ENCODE results near the gene DNAJB7.
"Not testable (repeated sequence)": the region's sequence is repeated elsewhere in the genome, so short reads cannot be mapped to it uniquely, and the experiment has no call there.

Gene DNAJB7

DNA sequence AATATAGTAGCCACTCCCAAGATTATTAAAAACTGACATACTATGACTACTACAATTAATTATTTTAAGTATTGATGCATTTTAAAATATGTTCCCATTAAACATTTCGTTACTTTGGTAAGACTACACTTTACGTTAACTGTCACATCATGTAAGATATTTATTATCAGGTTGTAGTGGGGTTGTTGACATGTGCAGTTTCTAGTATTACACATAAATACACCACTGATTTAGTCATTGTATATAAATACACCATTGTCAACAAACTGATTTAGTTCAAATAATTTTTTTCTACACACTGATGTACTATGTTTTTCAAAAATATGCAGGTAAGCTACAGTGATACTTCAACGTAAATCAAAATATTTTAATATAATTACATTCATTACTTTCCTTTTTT is 17.0 kb downstream of the DNAJB7 start:
- H3K27ac ChIP-seq, result no peak overlapping the region
- no peak for TF ChIP-seq ZFX (IDR thresholded peaks at IDR 0.05)
- TF ChIP-seq, protein P1, sequence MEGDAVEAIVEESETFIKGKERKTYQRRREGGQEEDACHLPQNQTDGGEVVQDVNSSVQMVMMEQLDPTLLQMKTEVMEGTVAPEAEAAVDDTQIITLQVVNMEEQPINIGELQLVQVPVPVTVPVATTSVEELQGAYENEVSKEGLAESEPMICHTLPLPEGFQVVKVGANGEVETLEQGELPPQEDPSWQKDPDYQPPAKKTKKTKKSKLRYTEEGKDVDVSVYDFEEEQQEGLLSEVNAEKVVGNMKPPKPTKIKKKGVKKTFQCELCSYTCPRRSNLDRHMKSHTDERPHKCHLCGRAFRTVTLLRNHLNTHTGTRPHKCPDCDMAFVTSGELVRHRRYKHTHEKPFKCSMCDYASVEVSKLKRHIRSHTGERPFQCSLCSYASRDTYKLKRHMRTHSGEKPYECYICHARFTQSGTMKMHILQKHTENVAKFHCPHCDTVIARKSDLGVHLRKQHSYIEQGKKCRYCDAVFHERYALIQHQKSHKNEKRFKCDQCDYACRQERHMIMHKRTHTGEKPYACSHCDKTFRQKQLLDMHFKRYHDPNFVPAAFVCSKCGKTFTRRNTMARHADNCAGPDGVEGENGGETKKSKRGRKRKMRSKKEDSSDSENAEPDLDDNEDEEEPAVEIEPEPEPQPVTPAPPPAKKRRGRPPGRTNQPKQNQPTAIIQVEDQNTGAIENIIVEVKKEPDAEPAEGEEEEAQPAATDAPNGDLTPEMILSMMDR (conservative IDR thresholded peaks at IDR 0.05), result no peak

DNA sequence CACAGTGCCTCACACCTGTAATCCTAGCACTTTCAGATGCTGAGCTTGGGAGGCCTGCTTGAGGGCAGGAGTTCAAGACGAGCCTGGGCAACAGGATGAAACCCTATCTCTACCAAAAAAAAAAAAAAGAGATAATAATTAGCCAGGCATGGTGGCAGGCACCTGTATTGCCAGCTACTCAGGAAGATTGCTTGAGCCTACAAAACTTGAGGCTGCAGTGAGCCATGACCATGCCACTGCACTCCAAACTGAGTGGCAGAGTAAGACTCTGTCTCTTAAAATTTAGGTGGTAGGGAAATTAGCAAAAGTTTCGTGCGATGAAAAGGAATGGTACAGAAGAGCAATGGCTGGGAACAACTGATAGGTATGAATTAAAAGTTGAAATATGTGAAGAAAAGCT is 23.4 kb downstream of the DNAJB7 start:
- TF ChIP-seq ZFX (IDR thresholded peaks at IDR 0.05), result no peak
- TF ChIP-seq, protein P1 (conservative IDR thresholded peaks at IDR 0.05), result no peak
- H3K27ac ChIP-seq, result no peak overlapping the region

DNA sequence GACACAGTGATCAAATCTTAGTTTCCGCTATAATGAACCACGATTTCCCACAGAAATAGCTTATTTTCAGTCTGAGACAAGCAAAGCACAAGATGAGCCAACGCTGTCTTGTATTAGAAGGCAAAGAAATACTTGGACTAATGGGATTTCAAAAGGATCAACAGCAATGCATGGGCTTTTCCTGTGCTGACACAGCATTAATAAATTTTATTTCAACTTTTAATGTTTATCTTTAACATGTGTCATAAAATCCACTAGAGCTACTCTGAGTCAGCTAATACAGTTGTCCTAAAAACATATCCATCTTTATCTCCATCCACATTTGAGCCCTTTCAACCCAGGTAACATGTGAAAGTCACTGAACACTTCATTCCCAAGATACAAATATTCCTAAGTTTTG is 27.3 kb downstream of the DNAJB7 start:
- H3K27ac ChIP-seq, result no peak overlapping the region
- TF ChIP-seq, protein P1 (conservative IDR thresholded peaks at IDR 0.05), result no peak
- no peak for TF ChIP-seq ZFX (IDR thresholded peaks at IDR 0.05)

DNA sequence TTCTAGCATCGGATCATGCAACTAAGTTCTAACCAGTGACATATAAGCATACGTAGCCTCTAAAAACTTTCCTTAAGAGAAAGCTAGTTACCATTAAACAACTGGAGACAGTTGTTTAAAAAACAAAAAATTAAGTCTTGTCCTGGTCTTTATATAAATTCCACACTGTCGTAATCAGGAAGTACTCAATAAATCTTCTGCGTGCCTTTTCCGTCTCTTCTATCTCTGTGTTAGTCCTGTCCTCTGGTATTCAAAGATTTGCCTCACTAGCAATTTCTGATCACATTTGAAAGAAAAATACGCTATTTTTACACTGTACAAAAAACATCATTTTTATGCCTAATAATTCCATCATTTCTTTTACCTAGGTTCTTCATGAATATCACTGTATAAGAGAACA is 32.8 kb downstream of the DNAJB7 start:
- no peak overlapping the region for H3K27ac ChIP-seq
- TF ChIP-seq, protein P1 (conservative IDR thresholded peaks at IDR 0.05), result no peak
- no peak for TF ChIP-seq ZFX (IDR thresholded peaks at IDR 0.05)

DNA sequence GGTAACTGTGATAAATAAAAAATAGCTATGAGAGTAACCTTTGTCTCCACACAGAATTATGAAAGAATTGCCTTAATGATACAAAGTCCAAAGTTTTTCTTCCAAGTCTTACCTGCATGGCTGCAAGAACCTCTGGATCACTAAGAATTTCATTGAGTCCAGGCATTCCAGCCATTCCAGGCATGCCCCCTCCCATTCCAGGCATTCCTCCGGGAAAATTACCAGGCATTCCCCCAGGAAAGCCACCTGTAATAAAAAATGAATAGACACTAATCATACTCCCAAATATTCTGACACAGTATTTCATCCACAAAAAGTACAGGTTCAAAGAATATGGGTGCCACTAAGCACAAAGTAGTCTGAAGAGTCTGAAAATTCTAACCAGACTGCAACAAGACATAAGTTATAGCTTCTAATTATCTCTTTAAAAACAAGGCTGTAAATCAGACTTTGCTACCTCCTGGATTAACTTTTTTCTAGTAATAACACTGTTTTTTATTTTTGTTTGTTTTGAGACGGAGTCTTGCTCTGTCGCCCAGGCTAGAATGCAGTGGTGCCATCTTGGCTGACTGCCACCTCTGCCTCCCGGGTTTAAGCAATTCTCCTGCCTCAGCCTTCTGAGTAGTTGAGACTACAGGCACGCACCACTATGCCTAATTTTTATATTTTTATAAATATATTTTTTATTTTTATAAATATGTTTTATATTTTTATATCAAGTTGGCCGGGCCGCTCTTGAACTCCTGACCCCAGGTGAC is 34.8 kb downstream of the DNAJB7 start:
- TF ChIP-seq, protein P1 (conservative IDR thresholded peaks at IDR 0.05), result no peak
- no peak overlapping the region for H3K27ac ChIP-seq

DNA sequence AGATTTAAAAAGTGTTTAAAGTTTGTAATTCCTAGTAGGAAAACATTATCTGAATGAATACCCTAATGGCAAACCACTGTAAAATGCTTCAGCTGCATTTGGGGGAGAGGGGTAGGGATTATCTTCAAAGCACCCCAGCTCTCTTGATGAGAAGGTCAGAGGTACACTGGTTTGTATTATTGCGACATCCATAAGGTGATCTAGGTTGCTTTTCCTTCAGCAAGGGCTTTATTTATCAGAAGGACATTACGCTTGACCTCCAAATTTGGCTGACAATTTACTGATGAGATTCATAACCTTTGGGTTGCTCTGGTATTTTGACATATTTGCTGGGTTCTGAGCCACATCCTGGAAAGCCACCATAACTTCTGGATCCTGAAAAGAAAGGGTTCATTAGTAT is 35.6 kb downstream of the DNAJB7 start:
- H3K27ac ChIP-seq, result not testable (repeated sequence)

DNA sequence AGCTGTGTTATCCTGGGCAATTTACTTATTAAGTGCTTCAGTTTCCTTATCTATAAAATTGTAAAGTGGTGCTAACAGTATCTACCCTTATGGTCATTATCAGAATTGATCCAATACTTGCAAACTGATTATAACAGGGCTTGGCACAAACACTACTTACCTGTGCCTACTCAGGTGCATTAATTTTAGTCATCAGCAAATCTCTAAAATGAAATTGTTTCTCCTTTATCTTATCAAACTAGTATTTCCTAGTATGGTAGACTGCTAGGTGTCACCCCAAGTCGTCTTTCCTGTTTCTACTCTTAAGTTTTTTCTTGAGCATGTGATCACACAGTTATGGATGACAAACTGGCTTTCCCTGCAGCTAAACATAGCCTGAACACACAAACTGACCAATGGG is 38.5 kb downstream of the DNAJB7 start:
- H3K27ac ChIP-seq, result no peak overlapping the region
- TF ChIP-seq, protein P1 (conservative IDR thresholded peaks at IDR 0.05), result no peak
- TF ChIP-seq ZFX (IDR thresholded peaks at IDR 0.05), result no peak

DNA sequence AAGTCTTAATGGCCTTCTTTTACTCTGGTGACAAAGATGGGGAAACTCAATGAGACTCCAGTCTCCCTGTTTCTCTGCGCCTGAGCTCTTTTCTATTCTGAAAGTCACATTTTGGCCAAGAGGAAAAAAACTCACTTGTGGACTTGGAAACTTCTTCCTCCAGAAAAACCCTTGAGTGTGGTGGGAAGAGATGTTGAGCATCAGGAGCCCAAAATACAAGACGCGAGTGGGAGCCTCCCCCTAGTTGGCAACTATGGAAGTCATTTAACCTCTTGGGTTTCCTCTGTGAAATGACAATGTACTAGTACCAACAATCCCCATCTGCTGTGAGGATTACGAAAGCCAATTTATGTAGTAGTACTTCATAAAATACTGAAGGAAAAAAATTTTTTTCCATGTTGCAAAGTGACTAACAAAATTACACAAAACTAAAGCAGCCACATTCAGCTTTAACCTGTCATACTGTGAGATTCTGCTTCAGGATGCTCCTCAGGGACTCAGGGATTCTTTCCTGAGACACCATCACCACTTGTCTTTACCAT is 42.2 kb downstream of the DNAJB7 start:
- H3K27ac ChIP-seq, result peak overlapping the region; percentile 83
- no peak for TF ChIP-seq ZFX (IDR thresholded peaks at IDR 0.05)
- TF ChIP-seq, protein P1 (conservative IDR thresholded peaks at IDR 0.05), result no peak
